C4-2B (cell line): ENCODE measurements around the gene KDM4D.

ENCODE experiments used
- CTCF ChIP-seq: fragments of 450-650 bp; conservative IDR thresholded peaks from 2 replicates; pipeline ENCODE4 v1.5.1; 2017; ENCODE audit warnings: mild to moderate bottlenecking
- ZFX ChIP-seq: fragments of 450-650 bp; IDR thresholded peaks from 2 replicates; pipeline ENCODE4 v1.6.1; 2017

DNA sequence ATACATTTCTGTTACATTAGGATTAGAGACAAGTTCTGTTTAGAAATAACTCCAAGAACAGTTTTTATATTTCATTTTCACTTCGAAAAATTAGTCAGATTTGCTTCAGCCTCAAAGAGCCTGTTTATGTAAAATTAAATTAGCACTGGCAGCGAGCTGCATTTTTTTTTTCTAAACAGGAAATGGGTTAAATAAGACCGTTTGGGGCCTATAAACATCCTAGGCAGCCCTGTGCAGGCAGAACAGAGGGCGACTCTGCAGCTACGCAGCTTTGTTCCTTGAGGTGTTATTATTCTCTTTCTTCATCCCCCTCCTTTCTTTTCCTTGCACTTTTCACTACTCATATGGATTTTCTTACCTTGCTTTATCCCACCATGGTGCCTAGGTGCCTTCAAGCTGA is 48.9 kb upstream of the KDM4D start:
- TF ChIP-seq CTCF (no peak), ZFX (no peak)
